ENCODE data around the gene PTPN18. TPM values are rescaled to one million over a fixed set of nuclear protein-coding genes. Genes with fewer than 3 reads are reported as not detected.

The PTPN18 gene
- total RNA-seq, 1 experiment from 2014 or later = 46.5 TPM

DNA sequence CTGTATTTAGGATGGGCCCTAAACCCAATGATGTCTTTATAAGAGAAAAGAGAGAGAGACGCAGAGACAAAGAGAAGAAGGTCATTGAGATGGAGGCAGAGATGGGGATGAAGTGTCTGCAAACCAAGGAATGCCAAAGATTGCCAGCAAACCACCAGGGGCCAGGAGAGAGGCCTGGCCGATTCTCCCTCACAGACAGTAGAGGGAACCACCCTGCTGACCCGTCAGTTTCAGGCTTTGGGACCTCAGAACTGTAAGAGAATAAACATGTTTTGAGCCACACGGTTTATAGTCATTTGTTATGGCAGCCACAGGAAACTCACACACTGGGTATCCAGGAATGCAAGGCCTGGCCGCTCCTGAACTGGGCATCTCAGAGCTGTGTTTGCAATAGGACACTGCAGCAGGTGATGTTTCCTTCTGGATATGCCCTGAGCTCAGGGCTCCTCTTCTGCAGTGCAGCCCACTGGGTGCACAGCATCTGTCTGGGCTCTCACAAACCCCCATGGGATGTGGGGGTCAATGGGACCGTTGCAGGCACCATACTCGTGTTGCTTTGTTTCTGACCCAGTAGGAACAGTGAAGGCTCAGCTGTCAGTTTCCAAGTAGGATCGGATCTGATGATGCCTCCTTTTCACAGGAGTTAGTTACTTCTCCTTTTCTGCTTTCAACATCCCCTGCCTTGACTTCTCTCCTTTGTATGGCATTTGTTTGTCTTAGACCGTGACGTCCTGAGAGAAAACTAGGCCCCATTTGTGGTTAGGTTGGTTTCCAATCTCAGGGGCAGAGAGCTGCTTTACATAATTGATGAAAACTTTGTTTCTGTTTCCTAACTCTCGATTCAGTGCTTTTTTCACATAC, 20.8 kb downstream of the PTPN18 start:
- BruUV-seq (replicated peaks) = no TSS peak
- POLR2A ChIA-PET = interaction anchor here (1.2 kb wide), 1 partner anchor 15 kb away, joined by 4 read pairs; no protein-coding TSS in a partner anchor
- Mint-ChIP-seq H3K27ac (ENCODE audit: unreplicated experiment) (no peak overlapping the region), H3K4me3 (ENCODE audit: unreplicated experiment) (no peak overlapping the region), H3K4me1 (ENCODE audit: low read depth, unreplicated experiment) (peaks cover 16% of the 10 kb centered on the region), H3K27me3 (ENCODE audit: insufficient read depth, unreplicated experiment) (no peaks in the 10 kb centered on the region), H3K36me3 (ENCODE audit: insufficient read depth, unreplicated experiment) (peaks cover 24% of the 10 kb centered on the region), H3K9me3 (ENCODE audit: unreplicated experiment) (no peaks in the 10 kb centered on the region)
- CTCF ChIA-PET = no interaction called here
- H3K9me3 ChIP-seq = no peaks in the 10 kb centered on the region
- no peaks in the 10 kb centered on the region; the same call in 1 of the 2 replicates for H3K4me1 ChIP-seq
- intact Hi-C loops (cut with micrococcal nuclease; ENCODE audit: unreplicated experiment) = no loop called here
- no peak overlapping the region for H3K4me3 ChIP-seq (ENCODE audit: low read depth, low read length)
- no peak for DNase-seq
- TF ChIP-seq, protein P1, sequence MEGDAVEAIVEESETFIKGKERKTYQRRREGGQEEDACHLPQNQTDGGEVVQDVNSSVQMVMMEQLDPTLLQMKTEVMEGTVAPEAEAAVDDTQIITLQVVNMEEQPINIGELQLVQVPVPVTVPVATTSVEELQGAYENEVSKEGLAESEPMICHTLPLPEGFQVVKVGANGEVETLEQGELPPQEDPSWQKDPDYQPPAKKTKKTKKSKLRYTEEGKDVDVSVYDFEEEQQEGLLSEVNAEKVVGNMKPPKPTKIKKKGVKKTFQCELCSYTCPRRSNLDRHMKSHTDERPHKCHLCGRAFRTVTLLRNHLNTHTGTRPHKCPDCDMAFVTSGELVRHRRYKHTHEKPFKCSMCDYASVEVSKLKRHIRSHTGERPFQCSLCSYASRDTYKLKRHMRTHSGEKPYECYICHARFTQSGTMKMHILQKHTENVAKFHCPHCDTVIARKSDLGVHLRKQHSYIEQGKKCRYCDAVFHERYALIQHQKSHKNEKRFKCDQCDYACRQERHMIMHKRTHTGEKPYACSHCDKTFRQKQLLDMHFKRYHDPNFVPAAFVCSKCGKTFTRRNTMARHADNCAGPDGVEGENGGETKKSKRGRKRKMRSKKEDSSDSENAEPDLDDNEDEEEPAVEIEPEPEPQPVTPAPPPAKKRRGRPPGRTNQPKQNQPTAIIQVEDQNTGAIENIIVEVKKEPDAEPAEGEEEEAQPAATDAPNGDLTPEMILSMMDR (IDR thresholded peaks at IDR 0.05; ENCODE audit: insufficient read depth in 1 of 2, low read depth in 1 of 2, low read length in 1 of 2, severe bottlenecking in 1 of 2, unreplicated experiment in 1 of 2) = peak; percentile 16 to 55
- no peaks in the 10 kb centered on the region for H3K36me3 ChIP-seq (ENCODE audit: control insufficient read depth, insufficient read depth, low read length)
- no peaks in the 10 kb centered on the region for H3K27me3 ChIP-seq (replicated peaks; ENCODE audit: control insufficient read depth, insufficient read depth, low read length)

DNA sequence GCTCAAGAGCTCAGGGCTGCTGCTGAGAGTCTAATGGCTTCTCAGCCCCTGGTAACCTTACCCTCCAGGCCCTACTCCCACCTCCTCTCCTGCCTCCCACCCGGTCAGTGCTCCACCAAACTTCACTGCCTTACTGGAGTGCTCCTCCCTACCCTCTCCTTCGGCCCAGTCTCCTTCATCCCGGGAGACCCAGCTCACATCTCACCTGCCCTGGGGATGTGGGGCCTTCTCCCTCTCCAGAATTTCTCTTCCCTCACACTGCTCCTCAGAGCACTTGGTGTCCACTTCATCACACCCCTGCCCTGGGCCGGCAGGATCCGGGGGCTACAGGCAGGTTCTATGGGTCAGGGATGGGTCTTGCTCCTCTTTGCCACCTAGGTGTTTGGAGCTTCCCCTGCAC, 21.6 kb downstream of the PTPN18 start:
- Mint-ChIP-seq H3K9me3 (ENCODE audit: unreplicated experiment) (no peaks in the 10 kb centered on the region), H3K27ac (ENCODE audit: unreplicated experiment) (no peak overlapping the region), H3K27me3 (ENCODE audit: insufficient read depth, unreplicated experiment) (no peaks in the 10 kb centered on the region), H3K4me3 (ENCODE audit: unreplicated experiment) (no peak overlapping the region), H3K36me3 (ENCODE audit: insufficient read depth, unreplicated experiment) (peaks cover 15% of the 10 kb centered on the region), H3K4me1 (ENCODE audit: low read depth, unreplicated experiment) (peaks cover 16% of the 10 kb centered on the region)
- no peak for DNase-seq
- Histone ChIP-seq H3K4me1 (no peaks in the 10 kb centered on the region; the same call in 1 of the 2 replicates), H3K27me3 (replicated peaks; ENCODE audit: control insufficient read depth, insufficient read depth, low read length) (no peaks in the 10 kb centered on the region), H3K36me3 (ENCODE audit: control insufficient read depth, insufficient read depth, low read length) (no peaks in the 10 kb centered on the region), H3K4me3 (ENCODE audit: low read depth, low read length) (no peak overlapping the region), H3K9me3 (no peaks in the 10 kb centered on the region)
- TF ChIP-seq, protein P1 (IDR thresholded peaks at IDR 0.05; ENCODE audit: insufficient read depth in 1 of 2, low read depth in 1 of 2, low read length in 1 of 2, severe bottlenecking in 1 of 2, unreplicated experiment in 1 of 2) = no peak
- intact Hi-C loops (cut with micrococcal nuclease; ENCODE audit: unreplicated experiment) = no loop called here
- ChIA-PET CTCF (no interaction called here), POLR2A (interaction anchor here (1.2 kb wide), 1 partner anchor 14 kb away, joined by 4 read pairs; no protein-coding TSS in a partner anchor)
- BruUV-seq (replicated peaks) = no TSS peak

DNA sequence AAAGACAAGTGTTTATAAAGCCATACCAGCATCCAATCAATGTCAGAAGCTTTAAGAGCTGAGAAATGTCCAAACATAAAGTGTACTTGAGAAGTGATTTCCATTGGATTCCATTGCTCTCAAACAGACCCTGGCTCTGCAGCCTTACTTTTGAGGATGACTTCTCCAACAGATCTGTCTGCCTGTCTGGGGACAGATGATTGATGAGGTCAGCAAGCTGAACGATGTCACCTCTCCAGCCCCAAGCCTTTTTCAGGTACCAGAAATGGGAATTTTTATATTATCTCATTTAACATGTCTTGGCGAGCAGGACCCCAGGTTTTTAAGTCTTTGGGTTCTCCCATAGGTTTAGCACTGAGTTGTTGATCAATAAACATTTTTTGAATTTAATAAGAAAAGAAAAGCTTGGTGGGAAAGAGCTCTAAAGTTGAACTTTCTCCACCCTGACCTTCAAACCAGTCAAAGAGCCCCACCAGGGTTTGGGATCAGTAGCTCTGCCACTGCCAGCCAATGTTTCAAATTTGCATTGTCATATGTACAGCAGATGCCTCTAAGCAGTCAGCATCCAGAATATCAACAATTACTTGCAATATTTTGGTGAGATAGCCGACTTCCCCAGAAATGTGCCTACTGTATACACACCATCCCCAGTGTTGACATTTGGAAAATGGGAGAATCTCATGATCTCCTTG, 22.5 kb downstream of the PTPN18 start:
- no peak for DNase-seq
- POLR2A ChIA-PET = interaction anchor here (1.2 kb wide), 1 partner anchor 13 kb away, joined by 4 read pairs; no protein-coding TSS in a partner anchor
- Histone ChIP-seq H3K4me1 (no peaks in the 10 kb centered on the region; the same call in 1 of the 2 replicates), H3K4me3 (ENCODE audit: low read depth, low read length) (no peak overlapping the region), H3K36me3 (ENCODE audit: control insufficient read depth, insufficient read depth, low read length) (no peaks in the 10 kb centered on the region), H3K9me3 (no peaks in the 10 kb centered on the region), H3K27me3 (replicated peaks; ENCODE audit: control insufficient read depth, insufficient read depth, low read length) (no peaks in the 10 kb centered on the region)
- intact Hi-C loops (cut with micrococcal nuclease; ENCODE audit: unreplicated experiment) = no loop called here
- TF ChIP-seq, protein P1 (IDR thresholded peaks at IDR 0.05; ENCODE audit: insufficient read depth in 1 of 2, low read depth in 1 of 2, low read length in 1 of 2, severe bottlenecking in 1 of 2, unreplicated experiment in 1 of 2) = no peak
- Mint-ChIP-seq H3K36me3 (ENCODE audit: insufficient read depth, unreplicated experiment) (peaks cover 7% of the 10 kb centered on the region), H3K27me3 (ENCODE audit: insufficient read depth, unreplicated experiment) (no peaks in the 10 kb centered on the region), H3K4me3 (ENCODE audit: unreplicated experiment) (no peak overlapping the region), H3K9me3 (ENCODE audit: unreplicated experiment) (no peaks in the 10 kb centered on the region), H3K4me1 (ENCODE audit: low read depth, unreplicated experiment) (peaks cover 12% of the 10 kb centered on the region), H3K27ac (ENCODE audit: unreplicated experiment) (no peak overlapping the region)
- no TSS peak for BruUV-seq (replicated peaks)
- CTCF ChIA-PET = no interaction called here

Measured in Caco-2 (cell line).